Endothelial cell of hepatic sinusoid (primary cell): Measurements from ENCODE around the gene SPIRE2.
"Not testable (repeated sequence)": the region's sequence is repeated elsewhere in the genome, so short reads cannot be mapped to it uniquely, and the experiment has no call there.

Experiments
- in situ Hi-C: cut with HindIII; loops from 2 replicates; pipeline ENCODE4 v1.10.0; 2017; ENCODE audit warnings: low sequenced_read_pairs

Gene SPIRE2

GRCh38 chr16:89806589-89807193 lies 21.6 kb upstream of the SPIRE2 start:
- in situ Hi-C loops = not testable (repeated sequence)

GRCh38 chr16:89808475-89808874 lies 19.8 kb upstream of the SPIRE2 start:
- in situ Hi-C loops = no loop called here

DNA sequence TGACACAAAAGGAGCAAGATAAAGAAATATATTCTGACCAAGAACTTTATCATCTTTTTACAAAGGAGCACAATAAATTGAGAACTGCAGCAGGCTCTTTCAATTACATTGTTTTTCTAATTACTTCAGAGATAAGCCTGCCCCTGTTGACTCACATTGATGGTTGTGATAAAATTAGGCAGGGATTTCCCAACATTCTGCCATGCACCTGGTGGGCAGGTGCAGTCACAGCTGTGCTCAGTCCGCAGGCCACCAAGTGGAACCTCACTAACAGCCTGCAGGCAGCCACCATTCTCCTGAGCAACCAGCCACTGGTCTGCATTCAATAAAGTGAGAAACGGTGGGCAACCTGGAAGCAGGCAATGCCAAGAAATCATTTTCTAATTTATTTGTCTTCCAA lies 17.0 kb upstream of the SPIRE2 start:
- in situ Hi-C loops = no loop called here

DNA sequence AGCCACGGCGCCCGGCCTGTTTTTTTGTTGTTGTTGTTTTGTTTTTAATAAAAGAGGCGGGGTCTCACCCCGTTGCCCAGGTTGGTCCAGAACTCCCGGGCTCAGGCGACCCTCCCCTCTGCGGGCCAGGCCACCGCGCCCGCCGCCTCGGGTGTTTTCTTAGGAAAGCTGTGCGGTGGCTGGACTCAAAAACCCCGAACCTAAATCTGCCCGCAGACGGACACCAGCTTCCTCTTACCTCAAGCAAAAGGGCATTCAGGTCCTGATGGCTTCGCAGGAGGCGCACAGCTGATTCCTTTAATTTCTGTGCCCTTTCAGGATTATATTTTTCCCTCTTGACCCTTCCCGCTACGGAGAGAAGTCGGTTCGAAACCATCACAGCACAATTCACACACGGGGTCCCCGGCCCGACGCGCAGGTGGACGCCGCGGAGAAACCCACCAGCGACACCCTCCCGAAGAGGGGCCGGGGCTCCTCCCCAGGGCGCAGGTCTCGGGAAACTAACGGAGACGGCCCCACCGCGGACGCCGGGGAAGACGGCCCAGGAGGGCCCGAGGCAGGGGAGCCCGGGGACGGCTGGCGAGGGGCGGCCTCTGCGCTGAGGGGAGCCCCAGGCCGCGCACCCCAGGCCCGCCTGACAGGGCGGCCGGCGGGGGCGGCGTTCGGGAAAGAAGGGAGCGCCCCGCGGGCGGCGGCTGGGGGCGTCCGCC lies 12.5 kb upstream of the SPIRE2 start:
- in situ Hi-C loops = no loop called here

DNA sequence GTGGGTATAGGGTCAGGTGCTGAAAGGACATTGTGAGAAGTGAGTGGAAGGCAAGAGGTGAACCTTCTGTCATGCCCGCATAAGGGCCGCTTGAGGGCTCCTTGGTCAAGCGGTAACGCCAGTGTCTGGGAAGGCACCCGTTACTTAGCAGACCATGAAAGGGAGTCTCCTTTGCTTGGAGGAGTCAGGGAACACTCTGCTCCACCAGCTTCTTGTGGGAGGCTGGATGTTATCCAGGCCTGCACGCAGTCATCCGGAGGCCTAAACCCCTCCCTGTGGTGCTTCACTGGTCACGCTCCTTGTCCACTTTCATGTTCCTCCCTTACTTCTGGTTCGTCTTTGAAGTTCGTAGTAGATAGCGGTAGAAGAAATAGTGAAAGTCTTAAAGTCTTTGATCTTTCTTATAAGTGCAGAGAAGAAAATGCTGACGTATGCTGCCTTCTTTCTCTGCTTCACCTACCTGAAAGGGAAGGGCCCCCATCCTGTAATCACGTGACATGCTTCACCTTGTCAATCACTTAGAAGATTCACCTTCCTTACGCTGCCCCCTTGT lies 9.3 kb upstream of the SPIRE2 start:
- in situ Hi-C loops = not testable (repeated sequence)

DNA sequence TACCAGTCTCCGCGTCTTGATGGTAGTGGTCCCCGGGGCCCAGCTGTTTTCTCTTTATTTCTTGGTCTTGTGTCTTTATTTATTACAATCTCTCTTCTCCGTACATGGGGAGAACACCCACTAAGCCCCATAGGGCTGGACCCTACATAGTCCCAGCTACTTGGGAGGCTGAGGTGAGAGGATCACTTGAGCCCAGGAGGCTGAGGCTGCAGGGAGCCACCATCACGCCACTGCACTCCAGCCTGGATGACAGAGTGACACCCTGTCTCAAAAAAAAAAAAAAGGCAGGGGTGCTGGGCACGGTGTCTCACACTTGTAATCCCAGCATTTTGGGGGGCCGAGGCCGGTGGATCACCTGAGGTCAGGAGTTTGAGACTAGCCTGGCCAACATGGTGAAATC lies 8.8 kb upstream of the SPIRE2 start:
- in situ Hi-C loops = not testable (repeated sequence)

- in situ Hi-C loops = no loop called here
Observed at GRCh38 chr16:89821438-89822187, 6.7 kb upstream of the SPIRE2 start.

GRCh38 chr16:89822188-89823086 lies 5.8 kb upstream of the SPIRE2 start:
- in situ Hi-C loops = no loop called here

DNA sequence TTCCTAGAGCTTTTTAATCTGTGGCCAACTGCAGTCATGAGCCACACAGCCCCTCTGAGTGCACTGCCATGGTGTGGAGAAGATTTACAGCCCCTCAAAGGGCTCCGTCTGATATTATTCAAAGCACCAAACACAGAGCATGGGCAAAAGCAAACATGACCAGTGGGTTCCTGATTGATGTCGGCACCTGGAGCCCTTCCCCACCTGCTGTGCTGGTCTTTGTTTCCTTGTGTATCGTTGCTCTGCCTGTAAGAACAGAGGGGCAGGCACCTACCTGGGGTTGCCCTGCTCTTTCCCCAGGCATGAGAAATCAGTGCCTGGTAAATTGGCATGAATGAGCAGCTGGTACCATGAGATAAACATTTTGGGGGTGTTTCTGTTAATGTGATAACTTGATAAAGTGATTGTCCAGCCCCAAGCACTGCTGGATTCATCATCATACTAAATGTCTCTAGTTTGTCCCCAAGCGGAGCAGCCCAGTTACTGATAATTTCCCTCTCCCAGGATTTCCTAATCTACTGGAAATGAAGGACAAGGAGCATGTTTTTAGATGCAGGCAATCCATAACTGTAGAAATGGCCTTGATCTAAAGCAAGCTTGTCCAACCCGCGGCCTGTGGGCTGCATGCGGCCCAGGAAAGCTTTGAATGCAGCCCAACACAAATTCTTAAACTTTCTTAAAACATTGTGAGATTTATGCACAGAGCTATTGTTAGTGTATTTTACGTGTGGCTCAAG lies 5.0 kb upstream of the SPIRE2 start:
- in situ Hi-C loops = no loop called here

DNA sequence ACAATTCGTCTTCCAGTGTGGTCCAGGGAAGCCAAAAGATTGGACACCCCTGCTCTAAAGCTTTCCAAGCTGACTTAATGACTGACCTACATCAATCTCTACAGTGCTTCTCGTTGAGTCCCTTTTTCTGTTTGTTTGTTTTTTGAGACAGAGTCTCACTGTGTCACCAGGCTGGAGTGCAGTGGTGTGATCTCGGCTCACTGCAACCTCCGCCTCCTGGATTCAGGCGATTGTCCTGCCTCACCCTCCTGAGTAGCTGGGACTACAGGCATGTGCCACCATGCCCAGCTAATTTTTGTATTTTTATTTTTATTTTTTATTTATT lies 4.5 kb upstream of the SPIRE2 start:
- in situ Hi-C loops = not testable (repeated sequence)

GRCh38 chr16:89826531-89827382 lies 1.5 kb upstream of the SPIRE2 start:
- in situ Hi-C loops = no loop called here

DNA sequence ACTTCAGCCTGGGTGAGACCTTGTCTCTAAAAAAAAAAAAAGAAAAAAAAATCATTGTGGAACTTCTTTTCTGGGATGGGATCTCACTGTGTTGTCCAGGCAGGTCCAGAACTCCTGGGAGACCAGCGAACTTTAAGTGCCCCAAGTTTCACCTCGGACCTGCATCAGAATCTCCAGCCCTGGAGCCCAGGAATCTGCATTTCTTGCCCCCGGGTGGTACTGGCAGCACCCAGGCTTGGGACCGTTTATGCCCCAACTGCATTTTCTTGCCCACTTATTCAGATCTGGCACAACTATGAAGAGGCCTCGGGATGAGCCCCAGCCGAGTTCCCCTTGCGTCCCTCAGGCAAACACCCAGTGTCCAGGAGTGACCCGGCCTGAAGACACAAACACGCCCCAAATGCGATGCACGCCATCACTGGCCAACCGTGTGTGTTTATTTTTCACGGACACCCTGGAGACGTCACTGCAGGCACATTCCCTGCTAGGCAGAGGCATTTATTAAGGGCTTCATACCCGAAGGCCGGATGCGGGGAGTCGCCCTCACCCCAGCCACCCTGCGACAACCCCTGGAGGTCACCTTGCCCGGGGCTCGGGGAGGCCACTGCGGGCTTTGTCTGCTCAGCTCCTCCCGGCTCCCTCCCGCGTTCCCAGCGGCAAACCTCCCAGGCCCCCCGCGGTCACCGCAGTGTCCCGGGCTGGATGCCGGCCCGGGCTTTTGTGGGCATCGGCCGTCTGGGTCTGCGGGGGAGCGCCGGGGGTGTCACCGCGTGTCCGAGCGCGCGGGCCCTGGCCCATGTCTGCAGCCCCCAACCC lies 684 bp upstream of the SPIRE2 start:
- in situ Hi-C loops = no loop called here

DNA sequence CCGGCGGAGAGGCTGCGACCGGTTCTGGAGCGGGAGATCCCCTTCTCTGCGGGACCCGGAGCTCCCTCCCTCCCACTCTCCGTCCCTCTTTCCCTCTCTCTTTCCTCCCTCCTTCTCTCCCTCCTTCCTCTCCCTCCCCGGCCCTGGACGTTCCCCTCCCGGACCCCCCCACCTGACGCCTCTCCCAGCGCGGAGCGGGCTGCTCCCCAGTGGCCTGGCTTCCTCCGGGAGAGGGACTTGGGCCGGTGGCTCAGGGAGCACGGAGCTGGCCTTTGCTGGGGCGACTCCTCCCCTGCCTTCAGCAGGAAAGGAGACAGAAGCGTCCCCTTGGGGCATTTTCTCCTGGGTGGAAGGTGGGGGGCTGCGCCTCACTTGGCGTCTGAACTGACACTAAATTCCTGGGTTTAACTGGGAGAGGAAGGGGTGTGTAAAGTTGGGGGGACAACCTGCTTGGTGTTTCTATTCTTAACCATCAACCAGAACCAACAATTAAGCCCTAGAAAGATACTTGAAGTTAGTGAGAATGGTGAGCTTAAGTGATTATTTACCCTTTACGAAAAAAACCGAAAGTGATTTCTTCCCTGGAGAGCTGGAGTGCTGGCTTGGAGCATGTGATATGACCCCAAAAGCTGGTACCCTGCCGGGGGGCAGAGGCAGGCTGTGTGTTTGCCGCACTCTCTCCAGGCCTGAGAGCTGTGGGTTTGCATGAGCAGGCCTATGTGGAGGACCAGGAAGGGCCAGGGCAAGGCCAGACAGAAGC lies 775 bp downstream of the SPIRE2 start:
- in situ Hi-C loops = no loop called here

- in situ Hi-C loops = no loop called here
Observed at GRCh38 chr16:89829630-89830437, 1.6 kb downstream of the SPIRE2 start.

GRCh38 chr16:89831810-89832328 lies 3.6 kb downstream of the SPIRE2 start:
- in situ Hi-C loops = no loop called here

GRCh38 chr16:89833664-89834363 lies 5.5 kb downstream of the SPIRE2 start:
- in situ Hi-C loops = not testable (repeated sequence)
